HG03139 (cell line): ENCODE measurements around the gene GDF2.

ENCODE experiments used
- ATAC-seq: cut with Tn5 transposase; IDR thresholded peaks from one replicate; pipeline ENCODE4 v1.9.1; 2021; ENCODE audit not compliant: unreplicated experiment

Gene GDF2

DNA sequence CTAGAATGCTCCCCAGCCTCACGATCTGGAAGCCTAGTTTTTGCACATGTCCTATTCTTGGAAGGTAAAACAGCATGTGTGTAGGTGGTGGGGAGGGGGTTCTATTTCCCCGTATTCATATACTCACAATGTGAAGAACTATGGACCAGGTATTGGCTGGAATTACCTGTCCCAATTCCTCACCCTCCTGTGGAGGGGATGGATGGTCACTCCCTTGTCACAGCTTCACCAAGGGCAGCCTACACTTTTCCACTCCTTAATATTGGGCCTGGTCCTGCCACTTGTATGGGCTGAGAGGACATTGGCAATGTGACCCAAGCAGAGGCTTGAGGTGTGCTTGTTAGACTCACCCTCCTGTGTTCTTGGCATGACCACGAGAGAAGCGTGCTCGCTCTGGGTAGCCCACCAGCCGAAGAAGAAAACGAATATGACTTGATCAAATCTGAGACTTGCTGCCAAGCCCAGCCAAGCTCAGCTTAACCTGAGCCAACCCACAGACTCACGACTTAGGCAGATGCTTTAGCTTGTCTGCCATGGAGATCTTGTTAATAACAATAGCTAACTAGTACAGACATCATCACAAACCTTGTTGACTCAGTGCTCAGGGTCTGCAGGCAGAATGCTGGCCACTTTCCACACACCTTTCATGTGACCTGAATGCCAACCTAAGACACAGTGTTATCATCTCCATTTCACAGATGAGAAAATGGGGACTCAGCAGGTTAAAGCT lies 44.6 kb downstream of the GDF2 start:
- no peak for ATAC-seq

DNA sequence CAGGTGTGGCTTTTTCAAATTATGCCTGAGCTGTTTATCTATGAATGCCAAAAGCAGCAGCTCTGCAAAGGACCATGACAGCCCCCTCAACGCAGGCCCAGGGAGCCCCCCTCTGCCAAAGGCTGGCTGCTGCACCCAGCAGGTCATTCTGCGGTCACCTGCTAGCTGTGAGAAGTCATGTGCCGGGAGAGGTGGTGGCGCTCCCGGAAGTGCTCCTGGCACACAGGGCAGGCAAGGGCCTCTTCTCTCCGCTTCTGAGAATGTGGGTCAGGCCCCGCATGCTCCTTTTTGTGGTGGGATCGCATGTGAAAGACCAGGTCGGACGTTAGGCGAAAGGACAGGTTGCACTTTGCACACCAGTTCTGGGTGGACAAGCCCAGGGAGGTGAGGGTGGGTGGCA lies 45.4 kb downstream of the GDF2 start:
- ATAC-seq = no peak

DNA sequence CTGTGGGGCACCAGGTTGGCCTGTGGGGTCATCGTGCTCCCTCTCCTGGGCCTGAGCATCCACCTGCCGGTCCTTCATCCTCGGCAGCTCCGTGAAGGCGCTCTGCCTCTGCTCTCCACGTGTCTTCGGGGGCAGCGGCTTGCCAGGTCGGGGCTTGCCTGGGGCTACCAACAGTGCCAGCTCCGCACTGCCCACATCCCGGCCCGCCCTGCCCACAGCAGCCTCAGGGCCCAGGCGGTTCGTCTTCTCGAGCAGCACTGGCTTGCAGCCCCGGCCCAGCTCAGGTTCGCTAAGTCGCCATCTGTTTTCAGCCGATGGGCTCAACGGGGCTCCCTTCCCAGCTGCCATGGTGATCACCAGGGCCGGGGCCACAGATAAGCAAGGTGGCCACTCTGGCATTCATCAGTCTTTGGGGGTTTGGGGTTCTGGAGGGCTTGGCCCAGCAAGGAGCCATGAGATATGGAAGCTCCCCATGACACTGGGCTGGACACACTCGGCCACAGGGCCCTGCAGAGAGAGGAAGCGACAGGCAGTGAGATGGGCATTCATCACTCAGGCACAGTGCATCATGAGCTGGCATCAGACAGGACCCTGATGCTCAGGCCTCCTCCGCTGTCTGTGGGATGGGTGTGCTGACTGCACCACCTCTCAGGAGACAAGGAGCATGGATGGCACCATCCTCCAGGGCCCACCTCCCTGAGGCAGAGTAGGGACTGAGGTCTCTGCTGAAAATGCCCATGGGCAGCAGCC lies 46.4 kb downstream of the GDF2 start:
- ATAC-seq = no peak

DNA sequence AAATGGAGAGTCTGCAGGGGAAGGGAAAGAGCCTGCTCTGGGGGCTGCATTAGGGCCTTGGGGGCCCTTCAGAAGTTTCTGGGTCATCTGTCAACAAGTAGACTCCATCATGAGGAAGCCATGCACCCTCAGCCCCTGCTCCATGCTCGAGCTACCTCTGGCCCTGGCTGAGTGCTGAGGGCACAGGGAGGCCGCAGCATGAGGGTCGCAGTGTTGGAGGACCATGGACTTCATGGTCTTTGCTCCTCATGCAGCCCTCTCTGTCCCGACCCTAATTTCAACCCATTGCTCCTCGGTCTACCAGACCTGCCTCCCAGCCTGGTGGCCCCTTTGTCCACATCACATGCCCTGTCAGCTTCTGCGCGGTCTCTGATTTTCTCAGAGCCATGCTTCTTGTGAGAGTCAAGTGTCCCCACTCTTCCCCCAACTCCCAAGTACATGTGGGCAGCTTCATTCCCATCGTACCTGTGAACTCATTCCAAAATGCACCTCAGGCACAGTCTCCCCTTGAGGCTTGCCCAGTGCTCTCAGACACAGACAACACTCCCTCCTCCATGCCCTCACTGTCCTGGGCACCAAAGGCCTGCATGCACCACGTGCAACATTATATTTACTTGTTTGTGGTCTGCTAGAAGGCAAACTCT lies 47.1 kb downstream of the GDF2 start:
- ATAC-seq = no peak

DNA sequence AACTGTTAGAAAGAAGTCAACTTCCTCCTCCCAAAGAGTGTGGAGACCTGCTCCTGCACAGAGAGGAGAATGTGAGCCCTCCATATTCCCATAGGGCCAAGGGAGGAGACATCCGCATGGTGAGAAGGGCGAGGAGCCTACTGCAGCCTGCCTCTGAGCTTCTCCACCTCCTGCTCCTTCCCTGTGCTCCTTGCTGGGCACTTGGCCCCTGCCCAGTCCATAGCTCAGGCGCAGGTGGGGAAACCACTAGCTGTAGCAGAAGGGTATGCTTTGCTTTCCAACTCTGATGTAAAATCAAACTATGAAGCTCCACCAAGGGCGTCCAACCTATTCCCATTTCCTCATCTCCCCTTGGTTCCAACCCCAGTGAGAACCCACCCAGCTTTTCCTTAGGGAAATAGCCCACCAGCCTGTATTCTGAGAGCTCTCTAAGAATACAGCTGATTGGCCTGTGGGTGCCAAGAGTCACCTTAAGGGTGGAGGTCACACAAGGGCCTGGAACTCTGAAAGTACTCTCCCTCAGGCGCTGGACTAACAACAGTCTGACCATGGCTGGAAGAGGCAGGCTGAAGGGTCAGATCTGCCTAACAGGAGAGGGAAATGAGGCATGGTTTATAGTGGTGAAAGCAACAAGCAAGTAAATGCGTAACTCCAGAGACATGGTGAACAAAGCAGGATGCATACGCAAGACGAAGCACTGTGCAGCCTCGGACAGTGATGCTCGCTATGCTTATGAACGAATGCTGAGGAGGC lies 47.9 kb downstream of the GDF2 start:
- ATAC-seq = no peak

DNA sequence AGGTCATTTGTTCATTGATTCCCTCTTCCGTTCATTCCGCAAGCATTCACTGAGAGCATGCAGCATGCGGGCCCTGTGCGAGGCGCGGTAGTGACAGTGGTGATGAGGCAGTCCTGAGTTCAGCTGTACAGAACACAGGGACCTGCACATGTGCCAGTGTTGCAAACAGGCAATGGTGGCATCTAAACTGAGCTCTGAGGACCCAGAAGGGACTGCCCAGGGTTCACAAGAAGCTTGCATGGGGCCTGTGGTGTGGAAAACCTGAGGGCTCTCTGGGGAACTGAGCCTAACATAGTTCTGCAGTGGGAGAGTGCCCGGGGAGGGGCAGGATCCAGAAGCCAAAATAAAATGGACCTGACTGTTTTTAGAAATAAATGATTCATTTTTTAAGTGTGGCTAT lies 48.6 kb downstream of the GDF2 start:
- ATAC-seq = no peak

DNA sequence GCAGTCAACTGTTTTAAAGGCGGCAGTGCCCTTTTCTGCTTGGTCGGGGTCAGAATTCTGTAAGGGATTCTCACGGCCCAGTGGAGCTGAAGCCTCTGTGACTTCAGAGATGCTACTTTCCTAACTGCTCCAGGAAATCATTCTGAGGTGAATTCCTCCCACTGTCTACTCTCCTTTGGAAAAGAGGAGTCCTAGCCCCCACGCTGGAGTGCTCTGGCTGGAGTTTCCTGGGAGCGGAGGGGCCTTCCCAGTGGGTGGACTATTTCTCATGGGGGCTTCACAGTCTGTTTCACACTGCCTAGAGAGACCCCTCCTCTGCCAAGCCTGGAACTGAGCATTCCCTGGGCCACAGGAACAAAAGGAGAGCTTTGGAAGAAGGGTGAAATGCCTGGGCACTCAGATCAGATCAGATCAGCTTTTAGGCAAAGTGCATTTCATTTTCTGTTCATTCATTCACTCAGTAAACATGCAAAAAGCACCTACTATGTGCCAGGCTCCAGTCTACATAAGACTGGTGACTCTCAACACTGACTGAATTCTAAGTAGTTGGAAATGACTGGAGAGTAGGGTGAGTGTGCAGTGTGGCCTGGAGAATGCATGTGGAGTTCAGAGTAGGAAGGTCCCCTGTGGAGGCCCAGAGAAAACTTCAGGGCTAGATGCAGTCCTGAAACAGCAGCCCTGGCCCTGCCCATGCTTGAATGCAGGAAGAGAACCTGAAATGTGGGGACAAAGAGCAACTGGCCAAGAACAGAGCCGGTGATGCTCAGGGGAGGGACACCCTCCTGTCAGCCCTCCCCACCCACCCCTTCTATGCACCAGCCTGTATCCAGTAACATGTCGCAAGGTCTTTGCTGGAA lies 49.6 kb downstream of the GDF2 start:
- no peak for ATAC-seq

DNA sequence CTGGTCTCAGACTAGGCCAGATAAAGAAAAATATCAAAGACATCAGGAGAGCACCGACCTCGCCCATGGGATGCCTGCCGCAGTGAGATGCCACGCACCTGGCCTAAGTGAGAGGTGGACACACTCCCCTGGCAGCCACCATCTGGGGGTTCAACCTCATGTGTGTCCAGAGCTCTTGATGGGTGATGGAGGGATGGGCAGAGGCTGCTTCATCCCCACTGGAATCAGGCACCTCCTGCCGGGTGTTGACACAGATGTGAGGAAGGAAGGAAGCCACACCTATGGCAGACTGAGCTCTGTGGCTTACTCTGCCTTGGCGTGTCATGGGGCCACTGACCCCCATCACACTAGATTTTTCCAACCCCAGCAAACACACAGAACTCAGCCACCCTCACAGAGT lies 50.5 kb downstream of the GDF2 start:
- ATAC-seq = no peak

DNA sequence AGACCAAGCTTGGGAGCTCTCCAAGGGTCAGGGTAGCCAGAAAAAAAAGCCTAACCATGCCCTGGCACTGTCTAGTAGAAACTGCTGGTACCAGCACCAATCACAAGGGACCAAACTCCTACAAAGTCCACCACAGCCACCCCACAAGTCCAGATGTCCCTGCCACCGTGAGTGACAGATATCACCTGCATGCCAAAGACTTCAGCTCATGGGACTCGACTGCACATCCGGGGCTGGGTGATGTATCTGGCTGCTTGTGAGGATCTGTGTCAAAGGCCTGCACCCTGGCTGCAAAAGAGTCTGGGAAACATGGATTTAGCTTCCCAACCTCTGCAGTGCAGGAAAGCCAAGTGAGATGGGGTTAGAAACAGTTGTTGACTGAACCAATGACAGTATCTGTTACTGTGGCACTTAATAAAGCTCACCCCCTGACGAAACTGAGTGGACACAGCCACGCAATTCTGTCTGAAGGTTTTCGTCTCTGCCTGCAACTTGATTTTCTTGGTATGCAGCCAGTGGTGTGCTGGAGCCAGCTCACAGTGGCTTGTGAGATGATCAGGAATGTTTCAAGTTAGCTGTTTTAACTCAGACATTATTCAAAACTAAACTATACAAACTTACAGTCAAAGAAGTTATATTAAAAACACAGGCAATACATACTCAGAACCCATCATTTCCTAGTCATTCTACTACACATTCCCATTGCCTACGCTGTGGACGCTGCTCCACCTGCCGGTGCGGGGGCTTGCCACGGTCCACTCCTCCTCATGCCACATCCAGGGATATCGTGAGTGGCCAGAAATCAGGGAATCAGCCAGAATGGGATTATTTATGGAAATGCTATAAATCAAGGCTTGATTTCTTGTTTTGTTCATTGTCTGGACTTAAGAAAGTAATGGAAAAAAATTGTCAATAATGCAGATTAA lies 52.6 kb downstream of the GDF2 start:
- no peak for ATAC-seq

DNA sequence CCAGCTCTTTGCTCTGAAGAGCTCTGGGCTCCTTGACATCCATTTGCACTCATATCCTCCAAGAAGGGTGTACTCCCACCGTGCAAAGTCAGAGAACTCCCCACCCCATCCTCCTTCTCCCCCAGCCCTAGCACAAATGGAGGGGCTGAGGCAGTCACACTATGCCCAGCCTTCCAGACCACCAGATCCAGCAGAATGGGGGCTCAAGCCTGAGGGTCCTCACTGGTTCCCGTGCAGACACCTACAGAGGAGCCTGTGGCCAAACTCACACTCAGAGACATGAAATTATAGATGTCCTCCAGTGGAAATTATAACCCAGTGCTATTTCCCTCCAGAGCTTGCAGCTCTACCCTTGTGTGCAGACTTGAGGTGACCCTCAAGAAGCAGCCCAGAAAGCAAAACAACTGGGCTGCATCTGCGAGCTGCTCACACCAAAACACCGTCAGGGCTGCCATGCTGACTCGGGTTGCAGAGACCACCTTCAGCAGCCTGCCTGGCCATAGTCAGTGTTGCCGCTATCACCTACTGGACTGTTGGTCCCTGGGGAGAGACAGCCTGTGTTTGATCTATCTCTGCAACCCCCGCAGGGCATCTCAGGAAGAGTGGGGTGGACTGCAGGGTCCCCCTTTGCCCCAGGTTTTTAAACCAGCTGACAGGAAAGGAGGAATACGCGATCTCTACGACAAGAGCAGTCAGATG lies 54.4 kb downstream of the GDF2 start:
- no peak for ATAC-seq
